NCI-H446 (cell line): ENCODE measurements around the gene ACTR2.
A peak's percentile ranks its signal among the peaks of the same experiment; 100 is the strongest.
"Not testable (repeated sequence)": the region's sequence is repeated elsewhere in the genome, so short reads cannot be mapped to it uniquely, and the experiment has no call there.

Experiments used
- DNase-seq, 2 experiments: peaks; one replicate each; lab custom pipeline; 2025; lab: John Stamatoyannopoulos, UW

Gene ACTR2

GRCh38 chr2:65314801-65315441 lies 87.3 kb downstream of the ACTR2 start:
- DNase-seq, result no peak

DNA sequence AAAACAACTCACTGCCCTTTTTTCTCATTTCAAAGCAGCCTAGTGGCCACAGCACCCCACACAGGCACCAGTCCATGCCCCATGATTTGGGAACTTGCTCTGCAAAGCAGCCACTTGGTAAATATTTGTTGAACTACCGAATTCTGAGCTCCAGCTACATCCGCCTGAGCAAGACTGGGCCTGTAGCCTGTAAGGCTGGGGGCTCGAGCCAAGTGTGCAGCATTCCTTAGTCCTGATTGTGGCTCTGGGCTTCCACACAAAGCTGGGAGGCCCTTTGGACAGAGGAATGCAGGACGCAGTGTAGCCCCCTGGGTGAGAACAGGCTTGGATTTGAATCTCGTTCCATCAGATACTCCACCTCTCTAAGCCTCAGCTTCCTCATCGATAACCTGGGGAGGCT lies 88.4 kb downstream of the ACTR2 start:
- peak in 1 of 2 experiments; percentile 50 for DNase-seq

DNA sequence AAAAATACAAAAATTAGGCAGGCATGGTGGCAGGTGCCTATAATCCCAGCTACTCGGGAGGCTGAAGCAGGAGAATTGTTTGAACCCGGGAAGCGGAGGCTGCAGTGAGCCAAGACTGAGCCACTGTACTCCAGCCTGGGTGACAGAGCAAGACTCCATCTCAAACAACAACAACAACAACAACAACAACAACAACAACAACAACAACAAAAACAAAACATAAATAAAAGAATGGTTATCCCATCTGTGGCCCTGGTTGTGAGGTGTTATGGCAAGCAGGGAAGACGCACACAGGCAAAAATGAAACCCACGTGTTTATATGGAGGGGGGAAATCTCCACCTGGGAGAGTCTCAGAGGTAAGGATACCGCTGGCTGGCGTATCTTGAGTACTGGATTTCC lies 89.7 kb downstream of the ACTR2 start:
- DNase-seq, result not testable (repeated sequence)

DNA sequence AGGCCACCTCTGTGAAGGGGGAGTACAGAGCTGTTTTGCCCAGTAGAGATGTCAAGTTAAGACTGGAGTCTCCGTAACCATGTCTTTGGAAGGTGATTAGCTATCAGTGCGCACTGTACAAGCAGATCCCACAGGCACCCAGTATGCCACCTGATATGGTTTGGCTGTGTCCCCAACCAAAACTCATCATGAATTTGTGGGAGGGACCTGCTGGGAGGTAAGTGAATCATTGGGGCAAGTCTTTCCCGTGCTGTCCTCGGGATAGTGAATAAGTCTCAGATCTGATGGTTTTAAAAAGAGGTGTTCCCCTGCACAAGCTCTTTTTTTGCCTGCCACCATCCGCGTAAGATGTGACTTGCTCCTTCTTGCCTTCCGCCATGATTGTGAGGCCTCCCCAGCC lies 90.2 kb downstream of the ACTR2 start:
- no peak for DNase-seq

DNA sequence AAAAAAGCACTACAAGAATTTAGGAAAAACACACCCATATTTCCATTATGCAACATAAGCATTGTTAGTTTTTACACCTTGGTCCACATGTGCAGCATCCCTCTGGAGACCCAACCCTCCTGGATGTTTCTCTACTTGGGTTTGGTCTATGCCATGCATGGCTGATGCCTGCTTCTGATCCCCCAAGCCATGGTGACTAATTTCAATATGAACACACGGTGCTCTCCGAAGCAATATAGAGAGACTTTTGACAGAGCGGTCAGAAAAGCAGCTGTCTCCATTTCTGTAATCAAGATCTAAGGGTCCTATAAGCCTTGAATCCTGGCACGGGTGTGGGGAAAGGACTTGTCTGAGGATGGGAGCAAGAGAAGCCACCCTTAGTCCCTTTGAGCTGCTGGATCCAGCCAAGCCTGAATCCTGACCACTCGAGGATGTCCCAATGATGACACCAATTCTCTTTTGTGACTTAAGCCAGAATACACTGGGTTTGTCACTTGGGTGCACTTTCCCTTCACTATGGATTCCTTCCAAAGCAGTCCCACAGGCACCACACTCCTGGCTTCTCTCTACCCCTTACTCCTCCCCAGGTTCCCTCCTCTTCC lies 91.5 kb downstream of the ACTR2 start:
- no peak for DNase-seq

- no peak for DNase-seq
Observed at GRCh38 chr2:65319674-65320041, 92.0 kb downstream of the ACTR2 start.

GRCh38 chr2:65320042-65320725 lies 92.6 kb downstream of the ACTR2 start:
- no peak for DNase-seq
